Stimulated activated naive CD4-positive, alpha-beta T cell (primary cell): Measurements from ENCODE around the gene GPR152.
"Not testable (repeated sequence)": the region's sequence is repeated elsewhere in the genome, so short reads cannot be mapped to it uniquely, and the experiment has no call there.

Experiments used
- DNase-seq, 6 experiments: peaks; one replicate each; lab custom pipeline; 2025; lab: John Stamatoyannopoulos, UW

Gene GPR152

GRCh38 chr11:67489885-67490726 lies 37.6 kb upstream of the GPR152 start:
- DNase-seq: no peak

- DNase-seq: no peak
Observed at GRCh38 chr11:67489203-67489884, 36.8 kb upstream of the GPR152 start.

GRCh38 chr11:67486481-67487195 lies 34.1 kb upstream of the GPR152 start:
- DNase-seq: no peak

GRCh38 chr11:67485873-67486361 lies 33.4 kb upstream of the GPR152 start:
- peak in 3 of 6 experiments; percentile 18 to 31 (median 19) for DNase-seq

- DNase-seq: peak; percentile 28 to 66 (median 47)
Observed at GRCh38 chr11:67484847-67485311, 32.4 kb upstream of the GPR152 start.

GRCh38 chr11:67483831-67484665 lies 31.5 kb upstream of the GPR152 start:
- peak; percentile 37 to 88 (median 69) for DNase-seq

GRCh38 chr11:67482827-67483798 lies 30.6 kb upstream of the GPR152 start, which contains the start of gene AIP:
TSS of gene AIP (plus strand) at chr11:67483026. CDS start at chr11:67483159, 133 bp downstream.
- DNase-seq: peak; percentile 93 to 99 (median 98)

GRCh38 chr11:67482275-67482826 lies 29.8 kb upstream of the GPR152 start:
- DNase-seq: no peak

GRCh38 chr11:67477344-67478050 lies 25.0 kb upstream of the GPR152 start:
- not testable (repeated sequence) for DNase-seq

GRCh38 chr11:67476692-67477091 lies 24.2 kb upstream of the GPR152 start:
- DNase-seq: not testable (repeated sequence)

GRCh38 chr11:67472882-67473281 lies 20.4 kb upstream of the GPR152 start:
- no peak for DNase-seq

- no peak for DNase-seq
Observed at GRCh38 chr11:67470337-67471002, 17.9 kb upstream of the GPR152 start.

GRCh38 chr11:67469508-67469811 lies 16.9 kb upstream of the GPR152 start:
- DNase-seq: no peak

- peak; percentile 82 to 92 (median 90) for DNase-seq
Observed at GRCh38 chr11:67468759-67469507, 16.4 kb upstream of the GPR152 start, which contains the start of gene TMEM134. TSS of gene TMEM134 (minus strand) at chr11:67469251. CDS start at chr11:67469192, 59 bp downstream.

GRCh38 chr11:67468456-67468758 lies 15.9 kb upstream of the GPR152 start:
- DNase-seq: peak in 1 of 6 experiments; percentile 51

- DNase-seq: no peak
Observed at GRCh38 chr11:67468056-67468455, 15.5 kb upstream of the GPR152 start.

- DNase-seq: no peak
Observed at GRCh38 chr11:67466962-67467771, 14.6 kb upstream of the GPR152 start.
